NCI-H82 (cell line): Measurements from ENCODE around the gene HRK.

ENCODE experiments used
- DNase-seq: peaks from one replicate; lab custom pipeline; 2025; lab: John Stamatoyannopoulos, UW

The HRK gene

DNA sequence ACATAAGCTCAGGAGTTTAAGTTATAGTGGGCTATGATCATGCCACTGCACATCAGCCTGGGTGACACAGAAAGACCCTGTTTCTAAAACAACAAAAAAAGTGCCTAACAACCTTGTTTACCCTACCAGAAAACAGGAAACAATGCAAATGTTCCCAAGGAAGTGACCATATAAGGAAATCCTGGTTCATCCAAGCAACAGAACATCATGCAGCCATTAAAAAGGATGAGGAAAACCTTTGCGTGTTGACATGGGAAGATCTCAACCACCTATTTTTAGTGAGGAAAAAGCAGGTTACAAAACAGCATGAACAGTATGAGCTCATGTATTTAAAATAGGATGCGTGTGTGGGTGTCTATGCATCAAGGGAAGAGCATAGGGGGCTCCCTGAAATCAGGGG, 13.7 kb downstream of the HRK start:
- DNase-seq = no peak

DNA sequence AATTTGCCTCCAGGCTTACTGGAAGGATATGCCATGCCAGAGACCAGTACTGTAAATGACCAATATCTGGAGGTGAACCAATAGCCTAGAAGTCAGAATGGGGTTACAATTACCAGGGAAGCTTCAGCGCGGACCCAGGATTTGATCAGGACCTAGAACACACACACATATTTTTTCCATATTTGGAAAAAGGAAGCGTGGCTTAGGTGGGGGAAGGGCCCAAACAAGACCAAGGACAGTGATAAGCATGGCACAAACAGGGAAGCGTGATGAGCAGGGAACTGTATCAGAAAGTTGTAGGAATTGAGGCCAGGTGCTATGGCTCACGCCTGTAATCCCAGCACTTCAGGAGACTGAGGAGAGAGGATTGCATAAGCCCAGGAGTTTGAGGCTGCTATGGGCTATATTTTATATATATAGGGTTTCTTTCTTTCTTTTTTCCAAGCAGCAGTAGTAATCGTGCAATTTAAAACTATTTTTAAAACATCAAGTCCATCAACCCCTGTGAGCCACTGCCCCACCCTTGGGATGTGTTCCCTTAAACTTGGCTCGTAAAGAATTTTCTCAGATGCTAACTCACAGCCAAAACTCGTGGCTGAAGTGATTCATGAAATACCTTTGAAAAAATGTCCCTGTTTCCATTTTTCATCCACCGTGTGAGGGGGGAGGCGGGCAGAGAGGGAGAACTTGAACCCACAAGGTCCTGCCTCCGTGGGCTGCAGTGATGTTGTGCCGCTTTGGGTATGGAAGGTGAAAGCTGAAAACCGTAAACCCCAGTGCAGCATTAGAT, 16.7 kb downstream of the HRK start:
- no peak for DNase-seq

- peak; percentile 41 for DNase-seq
Measured at GRCh38 chr12:116863275-116863767, 17.9 kb downstream of the HRK start.

GRCh38 chr12:116862167-116862566, 19.1 kb downstream of the HRK start:
- no peak for DNase-seq

DNA sequence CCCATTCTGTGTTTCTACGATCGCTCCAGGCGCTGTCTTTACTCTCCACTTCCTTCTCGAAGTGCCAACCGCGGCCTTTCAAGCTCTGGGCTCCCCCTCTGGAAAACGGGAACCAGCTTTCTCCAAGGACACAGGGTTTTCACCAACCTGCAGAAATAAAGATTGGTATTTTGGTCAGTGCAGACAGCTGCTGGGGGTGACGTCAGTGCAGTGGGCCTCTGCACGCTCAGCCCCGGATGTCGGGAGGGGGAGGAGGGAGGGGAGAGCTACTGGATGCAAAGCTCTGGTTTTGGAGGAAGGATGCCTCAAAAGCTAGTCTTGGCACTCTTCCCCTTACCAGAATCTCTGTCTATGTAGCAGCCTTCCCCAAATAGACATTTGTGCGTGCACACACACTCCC, 19.9 kb downstream of the HRK start:
- DNase-seq = peak; percentile 53

DNA sequence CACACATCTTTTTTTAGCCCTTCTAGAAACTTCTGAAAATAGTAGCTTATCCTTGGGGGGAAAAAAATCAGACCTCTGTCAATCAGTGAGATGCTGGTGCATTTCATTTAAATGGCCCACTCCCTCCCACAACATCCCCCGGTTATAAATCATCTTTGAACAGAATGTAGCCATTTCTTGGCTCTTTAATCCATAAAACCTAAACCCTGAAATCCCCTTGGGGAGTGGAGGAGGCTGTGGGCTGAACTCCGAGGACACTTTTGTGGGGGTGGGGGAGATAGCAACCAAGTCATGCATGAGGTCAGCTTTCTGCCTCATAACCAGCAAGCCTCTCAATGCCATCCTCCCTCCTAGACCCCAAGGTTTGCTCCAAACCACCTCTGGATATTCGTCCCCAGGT, 21.0 kb downstream of the HRK start:
- DNase-seq = no peak

GRCh38 chr12:116859079-116859478, 22.2 kb downstream of the HRK start:
- DNase-seq = no peak

DNA sequence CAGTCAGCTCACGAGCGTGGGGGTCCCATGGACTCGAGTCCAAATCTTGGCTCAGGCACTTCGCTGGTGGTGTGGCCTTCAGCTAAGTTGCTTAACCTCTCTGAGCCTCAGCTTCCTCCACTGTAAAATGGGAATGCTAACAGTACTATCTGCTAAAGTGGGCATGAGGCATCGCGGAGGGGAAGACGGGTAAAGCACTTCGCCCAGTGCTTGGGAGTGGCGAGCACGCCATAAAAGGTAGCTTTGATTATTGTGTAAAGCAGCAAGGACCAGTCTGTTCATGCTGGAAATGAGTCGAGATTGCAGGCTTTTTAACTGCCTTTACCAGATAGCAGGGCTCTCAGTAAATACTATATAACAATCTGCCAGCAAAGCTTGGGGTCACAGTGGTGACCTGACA, 24.5 kb downstream of the HRK start:
- DNase-seq = no peak

DNA sequence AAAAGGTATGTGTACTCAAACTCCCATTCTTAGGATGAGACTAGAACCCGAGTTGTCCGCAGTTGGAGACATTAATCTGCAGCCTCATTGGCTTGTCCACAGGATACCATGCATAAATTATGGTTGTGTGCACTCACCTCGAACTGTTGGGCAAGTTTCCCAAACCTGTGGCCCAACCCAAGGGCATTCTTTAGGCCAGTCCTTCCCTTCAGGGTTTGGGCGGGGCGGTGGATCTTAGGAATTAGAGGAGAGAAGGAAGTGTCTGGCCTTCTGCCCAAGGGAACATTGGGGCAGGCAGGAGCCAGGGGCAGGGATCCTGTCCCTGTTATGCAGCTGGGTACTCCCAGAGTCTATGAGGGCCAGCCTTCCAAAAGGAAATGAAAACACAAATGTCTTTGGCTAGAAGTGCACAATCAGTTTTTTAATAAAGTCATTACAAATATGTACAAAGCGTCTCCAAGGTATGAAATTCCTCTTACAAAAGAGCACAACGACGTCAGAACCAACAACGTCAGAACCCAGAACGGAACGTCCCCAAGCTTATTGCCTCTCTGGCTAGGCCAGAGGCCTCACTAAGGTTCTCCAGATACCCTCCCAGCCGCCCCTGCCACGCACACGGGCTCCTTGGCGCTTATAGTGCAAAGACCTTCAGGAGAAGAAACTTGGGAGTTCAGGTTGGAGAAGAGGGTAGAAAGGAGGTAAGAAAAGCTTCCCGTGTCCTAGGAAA, 25.3 kb downstream of the HRK start:
- DNase-seq = no peak

DNA sequence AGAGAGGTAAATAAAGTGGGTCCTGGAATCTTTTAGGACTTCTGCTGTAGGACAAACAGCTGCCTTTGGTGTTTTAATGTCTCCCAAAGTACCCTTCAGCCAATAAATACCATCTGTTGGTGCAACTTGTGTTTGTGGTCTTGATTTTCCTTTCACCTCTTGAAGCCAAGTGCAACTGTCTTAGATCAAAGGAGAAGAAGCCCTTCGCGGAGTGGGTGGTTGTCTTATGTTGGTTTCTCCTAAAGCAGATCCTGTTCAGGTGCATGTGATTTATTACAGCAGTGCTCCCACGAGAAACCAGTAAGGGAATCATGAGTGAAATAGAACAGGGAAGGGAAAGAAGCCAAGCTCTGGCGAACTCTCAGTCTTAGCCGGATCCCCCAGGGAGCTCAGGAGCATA, 27.7 kb downstream of the HRK start:
- no peak for DNase-seq

DNA sequence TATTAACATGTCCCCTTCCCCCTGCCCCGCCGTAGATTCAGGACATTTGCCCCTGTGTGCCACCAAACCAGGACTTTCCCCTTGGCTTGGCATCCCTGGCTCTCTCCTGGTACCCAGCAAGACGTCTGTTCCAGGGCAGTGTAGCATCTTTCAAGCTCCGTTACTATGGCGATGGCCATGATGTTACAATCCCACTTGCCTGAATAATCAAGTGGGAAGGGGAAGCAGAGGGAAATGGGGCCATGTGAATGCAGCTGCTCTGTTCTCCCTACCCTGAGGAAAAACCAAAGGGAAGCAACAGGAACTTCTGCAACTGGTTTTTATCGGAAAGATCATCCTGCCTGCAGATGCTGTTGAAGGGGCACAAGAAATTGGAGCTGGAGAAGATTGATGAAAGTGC, 28.9 kb downstream of the HRK start:
- DNase-seq = no peak

DNA sequence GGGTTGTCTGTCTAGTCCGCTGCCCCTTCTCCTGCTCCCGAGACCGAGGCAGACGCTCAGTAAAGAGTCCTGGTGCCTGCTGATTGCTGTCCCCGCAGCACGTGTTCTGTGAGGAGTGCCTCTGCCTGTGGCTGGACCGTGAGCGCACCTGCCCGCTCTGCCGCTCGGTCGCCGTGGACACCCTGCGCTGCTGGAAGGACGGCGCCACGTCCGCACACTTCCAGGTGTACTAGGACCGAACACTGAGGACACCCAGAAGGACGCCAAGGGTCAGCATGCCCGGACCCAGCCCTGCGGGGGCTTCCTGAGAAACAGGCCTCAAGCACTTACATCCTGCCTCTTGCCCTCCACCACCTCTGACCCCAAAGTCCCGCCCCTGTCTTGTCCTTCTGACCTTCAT, 32.0 kb downstream of the HRK start:
- no peak for DNase-seq

GRCh38 chr12:116843085-116843484, 38.2 kb downstream of the HRK start:
- no peak for DNase-seq

DNA sequence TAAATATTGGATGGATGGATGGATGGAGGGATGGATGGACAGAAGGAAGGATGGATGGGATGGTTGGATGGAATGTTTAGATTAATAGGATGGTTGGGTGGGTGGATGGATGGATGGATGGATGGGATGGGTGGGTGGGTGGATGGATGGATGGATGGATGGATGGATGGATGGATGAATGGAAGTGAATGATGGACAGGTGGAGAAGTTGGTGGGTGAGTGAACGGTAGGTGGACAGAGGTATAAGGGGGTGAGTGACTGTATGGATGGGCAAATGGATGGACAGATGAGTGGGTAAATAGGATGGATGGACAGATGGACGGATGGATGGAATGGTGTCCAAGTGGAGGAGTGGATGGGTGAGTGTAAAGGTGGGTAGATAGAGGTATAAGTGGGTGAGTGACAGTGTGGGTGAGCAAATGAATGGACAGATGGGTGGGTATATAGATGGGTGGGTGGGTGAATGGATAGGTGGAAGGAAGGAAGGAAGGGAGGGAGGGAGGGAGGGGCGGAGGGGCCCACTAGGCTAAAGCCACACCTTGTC, 41.9 kb downstream of the HRK start:
- no peak for DNase-seq

DNA sequence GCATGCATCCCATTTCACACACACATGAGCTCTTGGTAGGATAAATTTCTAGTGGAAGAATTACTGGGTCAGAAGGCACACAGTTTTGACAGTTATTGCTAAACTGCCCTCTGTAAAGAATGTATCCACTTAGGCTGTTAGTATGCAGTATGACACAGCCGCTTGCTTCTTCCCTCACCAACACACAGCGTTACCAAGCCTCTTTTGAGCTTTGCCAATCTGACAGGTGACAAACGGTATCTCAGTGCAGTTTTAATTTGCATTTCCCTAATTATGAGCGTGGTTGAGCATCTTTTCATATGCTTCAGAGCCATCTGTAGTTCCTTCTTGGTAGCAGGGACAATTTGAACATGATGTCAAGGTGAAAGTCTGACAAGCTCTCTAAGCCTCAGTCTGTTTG, 42.9 kb downstream of the HRK start:
- DNase-seq = no peak

- no peak for DNase-seq
Measured at GRCh38 chr12:116837097-116837496, 44.1 kb downstream of the HRK start.

GRCh38 chr12:116835484-116835883, 45.8 kb downstream of the HRK start:
- no peak for DNase-seq

- no peak for DNase-seq
Measured at GRCh38 chr12:116833474-116833873, 47.8 kb downstream of the HRK start.

DNA sequence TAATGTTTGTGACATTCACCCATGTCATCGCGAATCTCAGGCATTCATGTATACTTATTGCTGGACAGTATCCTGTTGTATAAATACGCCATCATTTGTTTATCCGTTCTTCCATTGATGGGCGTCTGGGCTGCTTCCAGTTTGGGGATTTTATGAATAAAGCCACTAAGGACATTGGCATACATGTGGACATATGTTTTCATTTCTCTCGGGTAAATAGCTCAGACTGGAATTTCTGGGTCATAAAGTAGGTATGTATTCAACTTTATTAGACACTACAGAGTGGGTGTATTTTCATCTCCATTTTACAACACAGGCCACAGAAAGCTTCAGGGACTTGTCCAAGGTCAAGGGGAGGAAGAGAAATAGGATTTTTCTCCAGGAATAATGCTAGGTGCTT, 48.9 kb downstream of the HRK start:
- DNase-seq = no peak

DNA sequence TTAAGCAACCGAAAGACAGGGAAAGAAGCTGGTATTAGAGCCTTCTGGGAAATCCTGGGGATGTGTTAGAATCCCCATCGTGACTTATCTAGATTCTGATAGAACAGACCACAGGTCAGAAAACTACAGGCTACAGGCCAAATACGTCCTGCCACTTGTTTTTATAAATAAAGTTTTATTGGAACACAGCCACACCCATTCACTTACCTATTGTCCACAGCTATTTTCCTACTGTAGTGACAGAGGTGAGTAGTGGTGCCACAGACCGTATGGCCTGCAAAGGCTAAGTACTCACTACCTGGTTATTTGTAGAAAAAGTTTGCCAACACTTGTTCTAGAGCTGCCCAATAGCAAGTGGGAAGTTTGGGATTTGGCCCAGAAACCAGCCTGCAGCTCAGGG, 53.8 kb downstream of the HRK start:
- no peak for DNase-seq

- no peak for DNase-seq
Measured at GRCh38 chr12:116821291-116821690, 60.0 kb downstream of the HRK start.

DNA sequence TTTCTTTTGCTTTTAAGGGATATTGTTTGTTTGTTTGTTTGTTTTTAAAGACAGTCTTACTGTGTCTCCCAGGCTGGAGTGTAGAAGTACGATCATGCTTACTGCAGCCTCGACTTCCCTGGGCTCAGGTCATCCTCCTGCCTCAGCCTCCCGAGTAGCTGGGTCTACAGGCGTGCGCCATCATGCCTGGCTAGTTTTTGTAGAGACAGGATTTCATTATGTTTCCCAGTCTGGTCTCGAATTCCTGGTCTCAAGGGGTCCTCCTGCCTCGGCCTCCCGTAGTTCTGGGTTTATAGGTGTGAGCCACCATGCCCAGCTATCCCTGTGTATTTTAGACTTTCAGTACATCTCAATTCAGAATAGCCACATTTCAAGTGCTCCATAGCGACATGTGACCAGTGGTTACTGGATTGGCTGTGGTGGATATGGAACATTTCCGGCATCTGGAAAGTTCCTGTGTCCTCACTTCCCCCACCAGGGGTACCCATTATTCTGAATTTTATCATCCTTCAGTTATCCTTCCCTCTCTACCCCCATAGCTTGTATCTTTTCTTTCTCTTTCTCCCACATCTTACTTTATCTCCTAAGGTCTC, 61.1 kb downstream of the HRK start:
- no peak for DNase-seq
